MM.1S (cell line): ENCODE data around the gene EVL.
A peak's percentile ranks its signal among the peaks of the same experiment; 100 is the strongest.

Source experiments
- DNase-seq: peaks from one replicate; pipeline ENCODE4 v3.0.0-alpha.2; 2015
- H2AFZ ChIP-seq: fragments of 300-600 bp; sonication (generic); 2 replicates; pipeline ENCODE4 v1.6.0; 2016; ENCODE audit warnings: antibody characterized with exemption, low read length
- H3F3A ChIP-seq: fragments of 300-600 bp; sonication (generic); 2 replicates; pipeline ENCODE4 v1.6.1; 2016; ENCODE audit warnings: mild to moderate bottlenecking, antibody characterized with exemption, low read length, moderate library complexity, mixed read lengths; ENCODE audit not compliant: insufficient read depth
- H3K27ac ChIP-seq: fragments of 300-600 bp; sonication (generic); 2 replicates; pipeline ENCODE4 v1.5.1; 2016; ENCODE audit warnings: mild to moderate bottlenecking, low read length
- H3K27me3 ChIP-seq: fragments of 300-600 bp; sonication (generic); replicated peaks from 2 replicates; pipeline ENCODE4 v1.6.0; 2016; ENCODE audit warnings: low read length; ENCODE audit not compliant: insufficient read depth
- H3K36me3 ChIP-seq: fragments of 300-600 bp; sonication (generic); replicated peaks from 2 replicates; pipeline ENCODE4 v1.6.1; 2016; ENCODE audit warnings: mild to moderate bottlenecking, low read length, mixed read lengths; ENCODE audit not compliant: insufficient read depth
- H3K4me1 ChIP-seq: fragments of 300-600 bp; sonication (generic); 2 replicates; pipeline ENCODE4 v1.6.1; 2016; ENCODE audit warnings: low read length, mixed read lengths
- H3K4me2 ChIP-seq: fragments of 300-600 bp; sonication (generic); 2 replicates; pipeline ENCODE4 v1.6.0; 2016; ENCODE audit warnings: low read depth, low read length
- H3K4me3 ChIP-seq: fragments of 300-600 bp; sonication (generic); 2 replicates; pipeline ENCODE4 v1.5.1; 2016; ENCODE audit warnings: low read length, mixed read lengths
- H3K79me2 ChIP-seq: fragments of 300-600 bp; sonication (generic); 2 replicates; pipeline ENCODE4 v1.6.1; 2016; ENCODE audit warnings: mixed run types, low read length, mixed read lengths
- H3K9ac ChIP-seq: fragments of 300-600 bp; sonication (generic); 2 replicates; pipeline ENCODE4 v1.6.1; 2016; ENCODE audit warnings: low read length, mixed read lengths
- H3K9me2 ChIP-seq: fragments of 300-600 bp; sonication (generic); replicated peaks from 2 replicates; pipeline ENCODE4 v1.6.1; 2016; ENCODE audit warnings: mild to moderate bottlenecking, low read length, mixed read lengths; ENCODE audit not compliant: insufficient read depth
- H3K9me3 ChIP-seq: fragments of 300-600 bp; sonication (generic); replicated peaks from 2 replicates; pipeline ENCODE4 v1.6.1; 2016; ENCODE audit warnings: mild to moderate bottlenecking, low read length, mixed read lengths; ENCODE audit not compliant: insufficient read depth
- H4K20me1 ChIP-seq: fragments of 300-600 bp; sonication (generic); 2 replicates; pipeline ENCODE4 v1.6.1; 2016; ENCODE audit warnings: mild to moderate bottlenecking, low read length, moderate library complexity, mixed read lengths; ENCODE audit not compliant: insufficient read depth
- CTCF ChIP-seq: fragments of 300-600 bp; sonication (generic); IDR thresholded peaks from 2 replicates; pipeline ENCODE4 v1.5.1; 2016; ENCODE audit warnings: antibody characterized with exemption, low read length, mixed read lengths
- EZH2 ChIP-seq: fragments of 300-600 bp; sonication (generic); optimal IDR thresholded peaks from 2 replicates; pipeline ENCODE3; 2017; ENCODE audit warnings: low read depth, mild to moderate bottlenecking, antibody characterized with exemption, low read length, mixed read lengths
- EZH2phosphoT487 ChIP-seq: fragments of 300-600 bp; sonication (generic); IDR thresholded peaks from 2 replicates; pipeline ENCODE4 v1.6.1; 2018; ENCODE audit warnings: antibody characterized with exemption, low read length

EVL gene

DNA sequence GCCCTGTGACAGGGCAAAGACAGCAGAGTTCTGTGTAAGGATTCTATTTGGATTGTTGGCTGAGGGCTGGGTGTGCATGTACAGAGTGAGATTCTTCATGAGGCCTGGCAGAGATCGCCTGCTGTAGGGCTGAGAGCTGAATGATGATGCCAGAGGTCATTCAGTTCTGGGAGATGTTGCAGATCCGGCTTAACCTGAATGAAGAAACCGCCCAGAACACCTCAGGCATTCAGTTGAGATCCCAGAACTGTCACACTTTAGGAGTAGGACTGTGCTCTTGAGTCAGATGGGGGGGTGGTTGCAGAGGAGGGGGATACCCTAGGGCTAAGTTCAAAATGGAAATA, 5.8 kb upstream of the EVL start:
- Histone ChIP-seq H3K4me2 (peak overlapping the region; percentile 72), H3K79me2 (no peaks in the 10 kb centered on the region), H3K36me3 (no peaks in the 10 kb centered on the region), H3K9me3 (no peaks in the 10 kb centered on the region), H3K4me3 (no peak overlapping the region), H4K20me1 (no peaks in the 10 kb centered on the region), H3K9ac (no peak overlapping the region), H3K4me1 (peaks cover 37% of the 10 kb centered on the region), H3F3A (peaks cover 19% of the 10 kb centered on the region), H3K27me3 (no peaks in the 10 kb centered on the region), H3K9me2 (no peaks in the 10 kb centered on the region), H2AFZ (no peak overlapping the region), H3K27ac (peak overlapping the region; percentile 55; the same call in 1 of the 2 replicates)
- TF ChIP-seq EZH2phosphoT487 (no peak), CTCF (no peak), EZH2 (no peak)
- no peak for DNase-seq

GRCh38 chr14:100060760-100061159, 4.5 kb upstream of the EVL start:
- Histone ChIP-seq H3K79me2 (no peaks in the 10 kb centered on the region), H3K27ac (no peak overlapping the region), H3K27me3 (no peaks in the 10 kb centered on the region), H3K4me1 (peaks cover 49% of the 10 kb centered on the region), H3K4me3 (no peak overlapping the region), H3F3A (peaks cover 25% of the 10 kb centered on the region), H2AFZ (no peak overlapping the region), H3K9me2 (no peaks in the 10 kb centered on the region), H3K9me3 (no peaks in the 10 kb centered on the region), H3K4me2 (no peak overlapping the region), H3K36me3 (no peaks in the 10 kb centered on the region), H3K9ac (no peak overlapping the region), H4K20me1 (no peaks in the 10 kb centered on the region)
- TF ChIP-seq EZH2phosphoT487 (no peak), CTCF (no peak)
- no peak for DNase-seq

DNA sequence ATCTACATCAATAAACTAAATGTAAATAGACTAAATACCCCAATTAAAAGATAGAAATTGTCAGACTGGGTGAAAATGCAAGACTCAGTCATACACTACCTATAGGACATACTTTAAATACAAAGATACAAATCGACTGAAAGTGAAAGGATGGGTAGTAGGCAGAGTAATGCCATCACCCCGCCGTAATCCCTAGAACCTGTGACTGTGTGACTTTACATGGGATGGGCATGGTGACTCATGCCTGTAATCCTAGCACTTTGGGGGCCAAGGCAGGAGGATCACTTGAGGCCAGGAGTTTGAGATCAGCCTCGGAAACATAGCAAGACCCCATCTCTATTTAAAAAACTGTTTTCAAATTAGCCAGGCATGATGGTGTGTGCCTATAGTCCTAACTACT, 2.6 kb upstream of the EVL start:
- Histone ChIP-seq H4K20me1 (no peaks in the 10 kb centered on the region), H3K9me2 (no peaks in the 10 kb centered on the region), H3K9me3 (no peaks in the 10 kb centered on the region), H3K36me3 (no peaks in the 10 kb centered on the region), H3K4me3 (no peak overlapping the region), H3K27ac (no peak overlapping the region), H3F3A (peaks cover 28% of the 10 kb centered on the region), H3K79me2 (no peaks in the 10 kb centered on the region), H3K4me1 (peaks cover 44% of the 10 kb centered on the region), H3K9ac (no peak overlapping the region), H3K27me3 (no peaks in the 10 kb centered on the region), H3K4me2 (no peak overlapping the region), H2AFZ (no peak overlapping the region)
- no peak for TF ChIP-seq EZH2phosphoT487
- no peak for TF ChIP-seq EZH2
- TF ChIP-seq CTCF: no peak
- no peak for DNase-seq
